KMS-11 (cell line): ENCODE measurements around the gene H3-3A.

Experiments
- H2AFZ ChIP-seq: fragments of 200-600 bp; sonication (generic); 2 replicates; pipeline ENCODE4 v1.6.1; 2016; ENCODE audit warnings: antibody characterized with exemption, mixed run types, low read depth
- H3K27ac ChIP-seq: fragments of 200-600 bp; sonication (generic); 2 replicates; pipeline ENCODE4 v1.6.1; 2016; ENCODE audit warnings: mild to moderate bottlenecking, mixed run types
- H3K27me3 ChIP-seq: fragments of 200-600 bp; sonication (generic); 2 replicates; pipeline ENCODE4 v1.6.1; 2017; ENCODE audit warnings: mild to moderate bottlenecking, low read depth, mixed run types, moderate library complexity; ENCODE audit not compliant: insufficient read depth
- H3K36me3 ChIP-seq: fragments of 200-600 bp; sonication (generic); 2 replicates; pipeline ENCODE4 v1.6.1; 2017; ENCODE audit warnings: mild to moderate bottlenecking, mixed run types; ENCODE audit not compliant: insufficient read depth
- H3K4me1 ChIP-seq: fragments of 200-600 bp; sonication (generic); 2 replicates; pipeline ENCODE4 v1.6.1; 2016; ENCODE audit warnings: mild to moderate bottlenecking, low read depth, mixed run types; ENCODE audit not compliant: poor library complexity, severe bottlenecking
- H3K4me2 ChIP-seq: fragments of 200-600 bp; sonication (generic); 2 replicates; pipeline ENCODE4 v1.7.0; 2016; ENCODE audit warnings: mild to moderate bottlenecking, mixed run types
- H3K4me3 ChIP-seq: fragments of 200-600 bp; sonication (generic); IDR thresholded peaks from 2 replicates; pipeline ENCODE4 v1.6.1; 2017; ENCODE audit warnings: low read depth, low read length, mixed read lengths; ENCODE audit not compliant: insufficient read depth
- H3K79me2 ChIP-seq: fragments of 200-600 bp; sonication (generic); 2 replicates; pipeline ENCODE4 v1.6.1; 2016; ENCODE audit warnings: low read depth, mixed run types; ENCODE audit not compliant: insufficient read depth
- H3K9ac ChIP-seq: fragments of 200-600 bp; sonication (generic); 2 replicates; pipeline ENCODE4 v1.6.1; 2016; ENCODE audit warnings: mild to moderate bottlenecking, mixed run types
- H4K20me1 ChIP-seq: fragments of 200-600 bp; sonication (generic); 2 replicates; pipeline ENCODE4 v1.6.1; 2016; ENCODE audit warnings: mild to moderate bottlenecking, mixed run types; ENCODE audit not compliant: insufficient read depth
- CTCF ChIP-seq: fragments of 200-600 bp; sonication (generic); conservative IDR thresholded peaks from 2 replicates; pipeline ENCODE4 v1.6.1; 2017; ENCODE audit warnings: low read depth, mild to moderate bottlenecking, antibody characterized with exemption, low read length, moderate library complexity, mixed read lengths

The H3-3A gene

GRCh38 chr1:226063224-226063976 is 884 bp downstream of the H3-3A start:
- Histone ChIP-seq H3K4me1 (peaks cover 43% of the 10 kb centered on the region), H2AFZ (peak overlapping the region; percentile 9; the same call in 1 of the 2 replicates), H3K9ac (peak overlapping the region; percentile 89), H3K27me3 (no peaks in the 10 kb centered on the region), H3K79me2 (peaks cover 58% of the 10 kb centered on the region), H4K20me1 (peaks cover 44% of the 10 kb centered on the region), H3K4me3 (peak overlapping the region; percentile 92), H3K36me3 (peaks cover 13% of the 10 kb centered on the region; the same call in 1 of the 2 replicates), H3K27ac (peak overlapping the region; percentile 92), H3K4me2 (peak overlapping the region; percentile 80)
- no peak for TF ChIP-seq CTCF

- peak overlapping the region; percentile 92 for H3K4me3 ChIP-seq
- TF ChIP-seq CTCF, result peak; percentile 95
- H3K27me3 ChIP-seq, result no peaks in the 10 kb centered on the region
- H3K9ac ChIP-seq, result peak overlapping the region; percentile 89
- peak overlapping the region; percentile 92 for H3K27ac ChIP-seq
- H3K4me1 ChIP-seq, result peaks cover 43% of the 10 kb centered on the region
- peaks cover 52% of the 10 kb centered on the region for H4K20me1 ChIP-seq
- H3K4me2 ChIP-seq, result peak overlapping the region; percentile 80
- no peak overlapping the region for H2AFZ ChIP-seq
- H3K79me2 ChIP-seq, result peaks cover 66% of the 10 kb centered on the region
- H3K36me3 ChIP-seq, result peaks cover 13% of the 10 kb centered on the region; the same call in 1 of the 2 replicates
Observed at GRCh38 chr1:226063977-226064815, 1.7 kb downstream of the H3-3A start.

- Histone ChIP-seq H4K20me1 (peaks cover 58% of the 10 kb centered on the region), H3K79me2 (peaks cover 72% of the 10 kb centered on the region), H3K4me2 (peak overlapping the region; percentile 80), H3K4me3 (peak overlapping the region; percentile 74), H3K27me3 (no peaks in the 10 kb centered on the region), H3K9ac (peak overlapping the region; percentile 89; the same call in 1 of the 2 replicates), H3K27ac (peak overlapping the region; percentile 1; the same call in 1 of the 2 replicates), H3K36me3 (peaks cover 18% of the 10 kb centered on the region; the same call in 1 of the 2 replicates), H3K4me1 (peaks cover 43% of the 10 kb centered on the region), H2AFZ (no peak overlapping the region)
- no peak; the same call in 1 of the 2 replicates for TF ChIP-seq CTCF
Observed at GRCh38 chr1:226064816-226065248, 2.3 kb downstream of the H3-3A start.

GRCh38 chr1:226066415-226067078 is 4.0 kb downstream of the H3-3A start:
- Histone ChIP-seq H3K4me3 (no peak overlapping the region), H3K27me3 (no peaks in the 10 kb centered on the region), H2AFZ (no peak overlapping the region), H3K36me3 (peaks cover 20% of the 10 kb centered on the region; the same call in 1 of the 2 replicates), H3K27ac (no peak overlapping the region; the same call in 1 of the 2 replicates), H3K4me1 (peaks cover 35% of the 10 kb centered on the region), H3K4me2 (peak overlapping the region; percentile 80; the same call in 1 of the 2 replicates), H3K9ac (no peak overlapping the region), H3K79me2 (peaks cover 84% of the 10 kb centered on the region), H4K20me1 (peaks cover 70% of the 10 kb centered on the region)
- no peak for TF ChIP-seq CTCF
